ENCODE results near the gene HS3ST1. TPM values are rescaled to one million over a fixed set of nuclear protein-coding genes. Genes with fewer than 3 reads are reported as not detected.

Gene HS3ST1
- total RNA-seq, 1 donor from 2014 or later: 0.27 TPM

DNA sequence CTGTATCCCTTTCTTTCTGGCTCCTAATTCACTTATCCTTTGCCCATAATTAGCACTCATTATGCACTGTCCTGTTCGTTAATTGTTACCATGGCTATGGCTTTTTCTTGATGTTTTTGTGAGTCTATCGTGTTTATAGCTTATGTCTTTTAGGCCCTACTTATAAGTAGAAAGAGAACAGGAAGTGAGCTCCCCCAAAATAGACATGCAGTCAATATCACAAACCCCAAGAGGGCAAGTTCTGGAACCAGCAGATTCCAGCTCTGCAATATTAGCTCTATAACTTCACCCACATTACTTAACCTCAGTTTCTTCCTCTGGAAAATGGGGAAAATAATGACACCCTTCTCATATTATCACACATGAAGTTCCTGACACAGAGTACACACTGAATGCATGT lies 7.4 kb upstream of the HS3ST1 start:
- no peaks in the 10 kb centered on the region for H3K9me3 Mint-ChIP-seq (ENCODE audit: unreplicated experiment)
- H3K36me3 Mint-ChIP-seq (ENCODE audit: unreplicated experiment): no peaks in the 10 kb centered on the region
- DNase-seq (ENCODE audit: extremely low spot score, unreplicated experiment): no peak
- no peak overlapping the region for H3K27ac Mint-ChIP-seq (ENCODE audit: unreplicated experiment)
- H3K4me1 Mint-ChIP-seq (ENCODE audit: unreplicated experiment): no peaks in the 10 kb centered on the region
- no peak overlapping the region for H3K4me3 Mint-ChIP-seq (ENCODE audit: unreplicated experiment)
- TF ChIP-seq, protein P1, sequence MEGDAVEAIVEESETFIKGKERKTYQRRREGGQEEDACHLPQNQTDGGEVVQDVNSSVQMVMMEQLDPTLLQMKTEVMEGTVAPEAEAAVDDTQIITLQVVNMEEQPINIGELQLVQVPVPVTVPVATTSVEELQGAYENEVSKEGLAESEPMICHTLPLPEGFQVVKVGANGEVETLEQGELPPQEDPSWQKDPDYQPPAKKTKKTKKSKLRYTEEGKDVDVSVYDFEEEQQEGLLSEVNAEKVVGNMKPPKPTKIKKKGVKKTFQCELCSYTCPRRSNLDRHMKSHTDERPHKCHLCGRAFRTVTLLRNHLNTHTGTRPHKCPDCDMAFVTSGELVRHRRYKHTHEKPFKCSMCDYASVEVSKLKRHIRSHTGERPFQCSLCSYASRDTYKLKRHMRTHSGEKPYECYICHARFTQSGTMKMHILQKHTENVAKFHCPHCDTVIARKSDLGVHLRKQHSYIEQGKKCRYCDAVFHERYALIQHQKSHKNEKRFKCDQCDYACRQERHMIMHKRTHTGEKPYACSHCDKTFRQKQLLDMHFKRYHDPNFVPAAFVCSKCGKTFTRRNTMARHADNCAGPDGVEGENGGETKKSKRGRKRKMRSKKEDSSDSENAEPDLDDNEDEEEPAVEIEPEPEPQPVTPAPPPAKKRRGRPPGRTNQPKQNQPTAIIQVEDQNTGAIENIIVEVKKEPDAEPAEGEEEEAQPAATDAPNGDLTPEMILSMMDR (IDR thresholded peaks at IDR 0.05): no peak
- peaks cover 16% of the 10 kb centered on the region for H3K27me3 Mint-ChIP-seq (ENCODE audit: unreplicated experiment)

DNA sequence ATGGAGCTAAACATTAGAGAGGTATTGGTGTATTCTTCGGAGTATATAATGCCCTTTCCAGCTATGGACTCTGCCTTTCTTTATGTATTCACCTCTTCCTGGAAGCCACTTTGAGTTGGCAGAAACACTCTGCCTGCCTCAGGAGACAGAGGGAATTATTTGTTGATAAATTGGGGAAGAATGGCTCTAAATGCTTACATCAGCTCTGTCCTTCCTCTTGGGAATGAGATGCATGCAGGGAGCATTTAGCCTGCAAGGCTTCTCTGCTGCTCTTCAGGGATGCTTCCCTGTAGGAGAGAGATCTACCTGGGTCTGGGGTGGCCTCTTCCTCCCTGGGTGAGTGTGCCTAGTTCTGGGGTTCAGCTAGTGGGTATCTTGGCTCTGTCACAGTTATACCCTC lies 6.9 kb upstream of the HS3ST1 start:
- DNase-seq (ENCODE audit: extremely low spot score, unreplicated experiment): no peak
- Mint-ChIP-seq H3K36me3 (ENCODE audit: unreplicated experiment) (no peaks in the 10 kb centered on the region), H3K9me3 (ENCODE audit: unreplicated experiment) (no peaks in the 10 kb centered on the region), H3K27me3 (ENCODE audit: unreplicated experiment) (peaks cover 21% of the 10 kb centered on the region), H3K4me1 (ENCODE audit: unreplicated experiment) (no peaks in the 10 kb centered on the region), H3K4me3 (ENCODE audit: unreplicated experiment) (no peak overlapping the region), H3K27ac (ENCODE audit: unreplicated experiment) (no peak overlapping the region)
- TF ChIP-seq, protein P1 (IDR thresholded peaks at IDR 0.05): no peak

DNA sequence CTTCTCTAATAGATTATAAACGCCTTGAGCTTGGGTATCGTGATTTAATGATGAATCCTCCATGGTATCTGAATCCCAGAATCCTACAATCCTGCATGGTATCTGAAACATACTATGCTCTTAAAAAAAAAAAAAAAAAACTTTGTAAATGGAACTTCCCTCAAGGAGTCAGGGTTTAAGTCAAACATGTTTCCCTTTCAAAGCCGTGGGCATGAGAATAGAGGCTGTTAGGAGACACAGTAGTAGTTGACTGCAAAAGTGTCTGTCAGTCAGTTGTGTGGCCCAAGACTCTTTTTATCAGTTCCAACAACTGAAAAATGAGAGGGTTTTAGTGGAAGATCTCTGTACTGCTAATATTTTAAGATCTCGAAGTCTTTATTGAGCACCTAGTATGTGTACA lies 2.4 kb upstream of the HS3ST1 start:
- Mint-ChIP-seq H3K36me3 (ENCODE audit: unreplicated experiment) (no peaks in the 10 kb centered on the region), H3K4me3 (ENCODE audit: unreplicated experiment) (no peak overlapping the region), H3K27me3 (ENCODE audit: unreplicated experiment) (peaks cover 58% of the 10 kb centered on the region), H3K9me3 (ENCODE audit: unreplicated experiment) (no peaks in the 10 kb centered on the region), H3K27ac (ENCODE audit: unreplicated experiment) (no peak overlapping the region), H3K4me1 (ENCODE audit: unreplicated experiment) (no peaks in the 10 kb centered on the region)
- TF ChIP-seq, protein P1 (IDR thresholded peaks at IDR 0.05): no peak
- DNase-seq (ENCODE audit: extremely low spot score, unreplicated experiment): no peak

- Mint-ChIP-seq H3K4me3 (ENCODE audit: unreplicated experiment) (no peak overlapping the region), H3K36me3 (ENCODE audit: unreplicated experiment) (no peaks in the 10 kb centered on the region), H3K4me1 (ENCODE audit: unreplicated experiment) (no peaks in the 10 kb centered on the region), H3K27me3 (ENCODE audit: unreplicated experiment) (peaks cover 61% of the 10 kb centered on the region), H3K9me3 (ENCODE audit: unreplicated experiment) (no peaks in the 10 kb centered on the region), H3K27ac (ENCODE audit: unreplicated experiment) (no peak overlapping the region)
- TF ChIP-seq, protein P1 (IDR thresholded peaks at IDR 0.05): no peak
- DNase-seq (ENCODE audit: extremely low spot score, unreplicated experiment): no peak
These were observed 1.8 kb upstream of the HS3ST1 start for GRCh38 chr4:11430536-11430935.

GRCh38 chr4:11429699-11430045 lies 978 bp upstream of the HS3ST1 start:
- H3K4me3 Mint-ChIP-seq (ENCODE audit: unreplicated experiment): no peak overlapping the region

More at GRCh38 chr4:11429699-11430045, 978 bp upstream of the HS3ST1 start:
- Mint-ChIP-seq H3K27me3 (ENCODE audit: unreplicated experiment) (peaks cover 63% of the 10 kb centered on the region), H3K9me3 (ENCODE audit: unreplicated experiment) (no peaks in the 10 kb centered on the region), H3K27ac (ENCODE audit: unreplicated experiment) (no peak overlapping the region), H3K4me1 (ENCODE audit: unreplicated experiment) (no peaks in the 10 kb centered on the region), H3K36me3 (ENCODE audit: unreplicated experiment) (no peaks in the 10 kb centered on the region)
- TF ChIP-seq, protein P1 (IDR thresholded peaks at IDR 0.05): no peak
- DNase-seq (ENCODE audit: extremely low spot score, unreplicated experiment): no peak
